NB4 (cell line): ENCODE results near the gene TBXAS1.

Experiments used
- MYC ChIP-seq: IDR thresholded peaks from 2 replicates; pipeline ENCODE4 v1.6.1; 2011; ENCODE audit warnings: low read depth, low read length
- TF ChIP-seq, protein P1 (sequence below): IDR thresholded peaks from one replicate; pipeline ENCODE4 v1.5.1; 2012; ENCODE audit warnings: low read depth, low read length
- TF ChIP-seq, protein P2 (sequence below): IDR thresholded peaks from 2 replicates; pipeline ENCODE4 v1.6.1; 2011; ENCODE audit warnings: low read depth, low read length

DNA sequence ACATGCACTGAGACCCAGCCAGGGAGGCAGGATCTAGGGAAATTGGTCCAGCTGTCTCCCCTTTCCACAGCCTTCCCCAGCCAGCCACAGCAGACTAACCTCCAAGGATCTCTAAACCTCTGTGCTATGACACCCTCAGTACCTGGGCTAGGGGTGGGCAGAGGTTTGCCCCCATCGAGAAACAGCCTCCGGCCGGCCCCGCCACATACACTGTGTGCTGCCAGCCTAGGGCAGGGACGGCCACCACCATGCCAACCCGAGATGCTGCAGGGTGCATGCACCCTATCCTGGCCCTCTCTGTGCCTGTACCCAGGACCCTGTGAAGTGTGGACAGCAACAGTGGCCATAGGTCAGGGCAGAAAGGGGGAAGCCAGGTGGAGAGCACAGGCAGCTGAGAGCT, 175.6 kb downstream of the TBXAS1 start:
- TF ChIP-seq, protein P1, sequence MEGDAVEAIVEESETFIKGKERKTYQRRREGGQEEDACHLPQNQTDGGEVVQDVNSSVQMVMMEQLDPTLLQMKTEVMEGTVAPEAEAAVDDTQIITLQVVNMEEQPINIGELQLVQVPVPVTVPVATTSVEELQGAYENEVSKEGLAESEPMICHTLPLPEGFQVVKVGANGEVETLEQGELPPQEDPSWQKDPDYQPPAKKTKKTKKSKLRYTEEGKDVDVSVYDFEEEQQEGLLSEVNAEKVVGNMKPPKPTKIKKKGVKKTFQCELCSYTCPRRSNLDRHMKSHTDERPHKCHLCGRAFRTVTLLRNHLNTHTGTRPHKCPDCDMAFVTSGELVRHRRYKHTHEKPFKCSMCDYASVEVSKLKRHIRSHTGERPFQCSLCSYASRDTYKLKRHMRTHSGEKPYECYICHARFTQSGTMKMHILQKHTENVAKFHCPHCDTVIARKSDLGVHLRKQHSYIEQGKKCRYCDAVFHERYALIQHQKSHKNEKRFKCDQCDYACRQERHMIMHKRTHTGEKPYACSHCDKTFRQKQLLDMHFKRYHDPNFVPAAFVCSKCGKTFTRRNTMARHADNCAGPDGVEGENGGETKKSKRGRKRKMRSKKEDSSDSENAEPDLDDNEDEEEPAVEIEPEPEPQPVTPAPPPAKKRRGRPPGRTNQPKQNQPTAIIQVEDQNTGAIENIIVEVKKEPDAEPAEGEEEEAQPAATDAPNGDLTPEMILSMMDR = no peak
- TF ChIP-seq, protein P2, sequence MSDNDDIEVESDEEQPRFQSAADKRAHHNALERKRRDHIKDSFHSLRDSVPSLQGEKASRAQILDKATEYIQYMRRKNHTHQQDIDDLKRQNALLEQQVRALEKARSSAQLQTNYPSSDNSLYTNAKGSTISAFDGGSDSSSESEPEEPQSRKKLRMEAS = no peak
- no peak for TF ChIP-seq MYC
